ENCODE data around the gene ZBTB9.

DNA sequence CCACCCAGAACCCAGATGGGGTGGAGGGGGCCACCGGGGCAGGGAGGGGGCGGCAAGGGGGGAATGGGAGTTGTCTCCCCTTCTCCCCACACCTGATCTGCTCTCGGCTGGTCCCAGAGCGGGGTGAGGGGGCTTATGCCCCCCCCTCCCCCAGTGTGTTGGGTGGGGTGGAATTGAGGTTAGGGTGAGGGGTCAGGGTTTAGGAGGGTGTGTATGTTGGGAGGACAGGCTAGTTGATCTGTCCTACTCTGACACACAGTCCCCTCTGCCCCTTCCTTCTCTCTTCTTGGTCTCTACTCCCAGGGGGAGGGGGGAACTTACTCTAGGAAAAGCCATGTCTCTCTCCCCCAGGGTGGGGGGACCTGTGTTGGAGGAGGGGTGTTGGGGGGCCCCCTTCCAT, 1.9 kb upstream of the ZBTB9 start:
- TF ChIP-seq, protein P1, sequence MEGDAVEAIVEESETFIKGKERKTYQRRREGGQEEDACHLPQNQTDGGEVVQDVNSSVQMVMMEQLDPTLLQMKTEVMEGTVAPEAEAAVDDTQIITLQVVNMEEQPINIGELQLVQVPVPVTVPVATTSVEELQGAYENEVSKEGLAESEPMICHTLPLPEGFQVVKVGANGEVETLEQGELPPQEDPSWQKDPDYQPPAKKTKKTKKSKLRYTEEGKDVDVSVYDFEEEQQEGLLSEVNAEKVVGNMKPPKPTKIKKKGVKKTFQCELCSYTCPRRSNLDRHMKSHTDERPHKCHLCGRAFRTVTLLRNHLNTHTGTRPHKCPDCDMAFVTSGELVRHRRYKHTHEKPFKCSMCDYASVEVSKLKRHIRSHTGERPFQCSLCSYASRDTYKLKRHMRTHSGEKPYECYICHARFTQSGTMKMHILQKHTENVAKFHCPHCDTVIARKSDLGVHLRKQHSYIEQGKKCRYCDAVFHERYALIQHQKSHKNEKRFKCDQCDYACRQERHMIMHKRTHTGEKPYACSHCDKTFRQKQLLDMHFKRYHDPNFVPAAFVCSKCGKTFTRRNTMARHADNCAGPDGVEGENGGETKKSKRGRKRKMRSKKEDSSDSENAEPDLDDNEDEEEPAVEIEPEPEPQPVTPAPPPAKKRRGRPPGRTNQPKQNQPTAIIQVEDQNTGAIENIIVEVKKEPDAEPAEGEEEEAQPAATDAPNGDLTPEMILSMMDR (IDR thresholded peaks at IDR 0.05 in 8 of 11, conservative IDR thresholded peaks at IDR 0.05 in 3 of 11), result no peak
- no peak for TF ChIP-seq POLR2A (IDR thresholded peaks at IDR 0.05)
- TF ChIP-seq POLR2AphosphoS5 (IDR thresholded peaks at IDR 0.05), result no peak
